DND-41 (cell line): ENCODE data around the gene CELF1.

Experiments used
- EZH2 ChIP-seq: IDR thresholded peaks from 3 replicates; pipeline ENCODE4 v1.6.1; 2012; ENCODE audit warnings: borderline replicate concordance, low read depth, mild to moderate bottlenecking, moderate library complexity, low read length, inconsistent platforms; ENCODE audit not compliant: severe bottlenecking
- TF ChIP-seq, protein P1 (sequence below): IDR thresholded peaks from 2 replicates; pipeline ENCODE4 v1.5.1; 2012; ENCODE audit warnings: borderline replicate concordance, low read length, moderate library complexity, mild to moderate bottlenecking; ENCODE audit not compliant: poor library complexity, severe bottlenecking; ENCODE audit errors: extremely low read depth

DNA sequence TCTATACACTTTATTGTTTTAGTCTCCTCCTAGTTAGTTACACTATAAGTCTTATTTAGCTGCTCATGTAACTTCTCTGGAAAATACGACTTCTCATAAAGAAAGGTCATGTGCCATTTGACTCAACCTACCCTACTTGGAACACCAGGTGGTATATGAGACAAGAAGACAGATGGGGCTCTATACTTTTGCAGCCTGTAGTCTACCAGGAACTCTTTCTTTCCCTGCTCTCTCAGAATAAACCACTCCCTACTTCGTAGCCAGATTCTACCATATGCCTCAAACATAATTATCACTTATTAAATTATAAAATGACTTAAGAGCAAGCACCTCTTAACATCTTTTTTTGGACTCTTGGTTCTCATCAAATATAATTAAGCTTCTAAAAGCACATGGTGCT is 65.5 kb downstream of the CELF1 start:
- TF ChIP-seq, protein P1, sequence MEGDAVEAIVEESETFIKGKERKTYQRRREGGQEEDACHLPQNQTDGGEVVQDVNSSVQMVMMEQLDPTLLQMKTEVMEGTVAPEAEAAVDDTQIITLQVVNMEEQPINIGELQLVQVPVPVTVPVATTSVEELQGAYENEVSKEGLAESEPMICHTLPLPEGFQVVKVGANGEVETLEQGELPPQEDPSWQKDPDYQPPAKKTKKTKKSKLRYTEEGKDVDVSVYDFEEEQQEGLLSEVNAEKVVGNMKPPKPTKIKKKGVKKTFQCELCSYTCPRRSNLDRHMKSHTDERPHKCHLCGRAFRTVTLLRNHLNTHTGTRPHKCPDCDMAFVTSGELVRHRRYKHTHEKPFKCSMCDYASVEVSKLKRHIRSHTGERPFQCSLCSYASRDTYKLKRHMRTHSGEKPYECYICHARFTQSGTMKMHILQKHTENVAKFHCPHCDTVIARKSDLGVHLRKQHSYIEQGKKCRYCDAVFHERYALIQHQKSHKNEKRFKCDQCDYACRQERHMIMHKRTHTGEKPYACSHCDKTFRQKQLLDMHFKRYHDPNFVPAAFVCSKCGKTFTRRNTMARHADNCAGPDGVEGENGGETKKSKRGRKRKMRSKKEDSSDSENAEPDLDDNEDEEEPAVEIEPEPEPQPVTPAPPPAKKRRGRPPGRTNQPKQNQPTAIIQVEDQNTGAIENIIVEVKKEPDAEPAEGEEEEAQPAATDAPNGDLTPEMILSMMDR = no peak
- no peak for TF ChIP-seq EZH2
